Measurements from ENCODE around the gene NIPAL3. TPM values are rescaled to one million over a fixed set of nuclear protein-coding genes. Genes with fewer than 3 reads are reported as not detected.
"Not testable (repeated sequence)": the region's sequence is repeated elsewhere in the genome, so short reads cannot be mapped to it uniquely, and the experiment has no call there.

Gene NIPAL3
- total RNA-seq, 3 donors from 2014 or later (not counting 1 experiment from before 2014, with no cell fraction given), result 16.6 to 31.9 (median 29.4) TPM

GRCh38 chr1:24490101-24490781 lies 74.6 kb downstream of the NIPAL3 start:
- DNase-seq, result no peak
- peaks cover 2% of the 10 kb centered on the region for H3K27me3 ChIP-seq (ENCODE audit: control insufficient read depth, insufficient read depth, low read length)
- Mint-ChIP-seq H3K4me1 (peaks cover 0 to 5% of the 10 kb centered on the region in 2 donors), H3K4me3 (no peak overlapping the region), H3K9me3 (no peaks in the 10 kb centered on the region), H3K27ac (no peak overlapping the region), H3K27me3 (ENCODE audit: low read depth in 2 of 2) (peaks cover 25 to 33% of the 10 kb centered on the region in 2 donors), H3K36me3 (no peaks in the 10 kb centered on the region)
- ATAC-seq, result no peak
- intact Hi-C loops (cut with micrococcal nuclease), result no loop called here
- 98% methylated on average over 18 of the region's 18 CpGs for WGBS (ENCODE audit: insufficient coverage)
- no peak for TF ChIP-seq CTCF (IDR thresholded peaks at IDR 0.05)
- H3K9me3 ChIP-seq (ENCODE audit: control insufficient read depth, insufficient read depth, low read length), result no peaks in the 10 kb centered on the region
- H3K36me3 ChIP-seq (ENCODE audit: control insufficient read depth, insufficient read depth, low read length), result no peaks in the 10 kb centered on the region
- H3K27ac ChIP-seq (ENCODE audit: low read length), result no peak overlapping the region
- no peak overlapping the region for H3K4me3 ChIP-seq (ENCODE audit: low read length)
- H3K4me1 ChIP-seq (ENCODE audit: control insufficient read depth, insufficient read depth, low read length), result peaks cover 9% of the 10 kb centered on the region

DNA sequence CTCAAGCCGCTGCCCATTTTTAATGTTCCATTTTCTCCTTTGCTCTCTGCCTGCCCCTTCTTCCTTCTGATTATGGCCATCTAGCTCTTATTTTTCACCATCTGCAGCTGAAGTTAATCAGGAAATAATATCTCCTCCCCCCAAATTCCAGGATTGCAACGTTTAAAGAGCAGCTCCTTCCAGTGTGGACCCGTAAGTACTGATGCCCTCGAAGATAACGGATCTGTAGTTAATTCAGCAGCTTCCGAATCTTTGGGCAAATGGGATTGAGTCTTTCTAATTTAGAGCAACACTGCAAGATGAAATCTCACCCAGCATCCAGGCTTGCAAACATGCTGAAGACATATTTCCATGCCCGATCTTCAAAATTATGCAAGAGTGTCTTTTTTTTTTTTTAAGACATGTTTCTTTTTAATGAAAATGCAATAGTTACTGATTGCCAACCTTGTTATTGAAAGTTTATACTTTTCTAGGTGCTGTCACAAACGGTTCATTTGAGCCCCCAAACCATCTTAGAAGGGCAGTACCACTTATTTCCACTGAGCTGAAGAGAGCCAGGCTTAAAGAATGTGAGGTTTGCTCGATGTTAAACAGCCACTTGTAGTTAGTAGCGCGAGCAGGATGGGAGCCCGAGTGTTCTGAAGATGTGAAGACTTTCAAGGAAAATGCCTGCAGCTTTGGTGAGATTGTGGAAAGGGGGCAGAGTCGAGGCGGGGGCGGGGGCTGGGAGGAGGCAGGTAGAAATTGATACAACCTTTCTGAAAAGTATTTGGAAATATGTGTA lies 76.2 kb downstream of the NIPAL3 start:
- Histone ChIP-seq H3K27me3 (ENCODE audit: control insufficient read depth, insufficient read depth, low read length) (peaks cover 3% of the 10 kb centered on the region), H3K27ac (ENCODE audit: low read length) (no peak overlapping the region), H3K4me1 (ENCODE audit: control insufficient read depth, insufficient read depth, low read length) (no peaks in the 10 kb centered on the region), H3K36me3 (ENCODE audit: control insufficient read depth, insufficient read depth, low read length) (no peaks in the 10 kb centered on the region), H3K4me3 (ENCODE audit: low read length) (no peak overlapping the region), H3K9me3 (ENCODE audit: control insufficient read depth, insufficient read depth, low read length) (no peaks in the 10 kb centered on the region)
- Mint-ChIP-seq H3K27me3 (ENCODE audit: low read depth in 2 of 2) (peaks cover 37 to 39% of the 10 kb centered on the region in 2 donors), H3K9me3 (no peaks in the 10 kb centered on the region), H3K27ac (no peak overlapping the region), H3K4me3 (no peak overlapping the region), H3K36me3 (no peaks in the 10 kb centered on the region), H3K4me1 (peaks cover 0 to 2% of the 10 kb centered on the region in 2 donors)
- TF ChIP-seq CTCF (IDR thresholded peaks at IDR 0.05), result no peak
- DNase-seq, result no peak
- 77% methylated on average over 13 of the region's 15 CpGs for WGBS (ENCODE audit: insufficient coverage)
- ATAC-seq, result no peak
- intact Hi-C loops (cut with micrococcal nuclease), result no loop called here

DNA sequence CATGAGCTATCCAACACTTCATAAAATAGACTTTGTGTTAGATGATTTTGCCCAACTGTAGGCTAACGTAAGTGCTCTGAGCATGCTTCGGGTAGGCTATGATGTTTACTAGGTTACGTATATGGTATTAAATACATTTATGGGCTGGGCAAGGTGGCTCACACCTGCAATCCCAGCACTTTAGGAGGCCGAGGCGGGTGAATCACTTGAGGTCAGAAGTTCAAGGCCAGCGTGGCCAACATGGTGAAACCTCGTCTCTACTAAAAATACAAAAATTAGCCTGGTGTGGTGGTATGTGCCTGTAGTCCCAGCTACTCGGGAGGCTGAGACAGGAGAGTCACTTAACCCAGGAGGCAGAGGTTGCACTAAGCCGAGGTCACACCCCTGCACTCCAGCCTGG lies 77.3 kb downstream of the NIPAL3 start:
- not testable (repeated sequence) for H3K4me1 ChIP-seq (ENCODE audit: control insufficient read depth, insufficient read depth, low read length)

GRCh38 chr1:24493785-24494184 lies 78.2 kb downstream of the NIPAL3 start:
- intact Hi-C loops (cut with micrococcal nuclease), result no loop called here
- Mint-ChIP-seq H3K27me3 (ENCODE audit: low read depth in 2 of 2) (peaks cover 51 to 53% of the 10 kb centered on the region in 2 donors), H3K4me1 (peaks cover 9 to 11% of the 10 kb centered on the region in 2 donors), H3K36me3 (no peaks in the 10 kb centered on the region), H3K9me3 (no peaks in the 10 kb centered on the region), H3K27ac (no peak overlapping the region), H3K4me3 (no peak overlapping the region)
- 98% methylated on average over 3 of the region's 3 CpGs for WGBS (ENCODE audit: insufficient coverage)
- Histone ChIP-seq H3K27ac (ENCODE audit: low read length) (no peak overlapping the region), H3K4me3 (ENCODE audit: low read length) (no peak overlapping the region), H3K36me3 (ENCODE audit: control insufficient read depth, insufficient read depth, low read length) (no peaks in the 10 kb centered on the region), H3K27me3 (ENCODE audit: control insufficient read depth, insufficient read depth, low read length) (peaks cover 13% of the 10 kb centered on the region), H3K9me3 (ENCODE audit: control insufficient read depth, insufficient read depth, low read length) (no peaks in the 10 kb centered on the region), H3K4me1 (ENCODE audit: control insufficient read depth, insufficient read depth, low read length) (peaks cover 5% of the 10 kb centered on the region)
- TF ChIP-seq CTCF (IDR thresholded peaks at IDR 0.05), result no peak
- ATAC-seq, result no peak
- no peak for DNase-seq

More for the DNA sequence above, 77.3 kb downstream of the NIPAL3 start:
- H3K9me3 ChIP-seq (ENCODE audit: control insufficient read depth, insufficient read depth, low read length); H3K9me3 Mint-ChIP-seq; H3K4me1 Mint-ChIP-seq; DNase-seq; H3K4me3 Mint-ChIP-seq; H3K36me3 Mint-ChIP-seq; H3K4me3 ChIP-seq (ENCODE audit: low read length); H3K36me3 ChIP-seq (ENCODE audit: control insufficient read depth, insufficient read depth, low read length); intact Hi-C loops (cut with micrococcal nuclease); H3K27ac ChIP-seq (ENCODE audit: low read length); ATAC-seq; H3K27ac Mint-ChIP-seq: not testable (repeated sequence)
- WGBS (ENCODE audit: insufficient coverage), result 82% methylated on average over 9 of the region's 9 CpGs
- H3K27me3 Mint-ChIP-seq (ENCODE audit: low read depth in 2 of 2), result peaks cover 42 to 48% of the 10 kb centered on the region in 2 donors
- peaks cover 13% of the 10 kb centered on the region for H3K27me3 ChIP-seq (ENCODE audit: control insufficient read depth, insufficient read depth, low read length)

All from natural killer cell (primary cell).